Adipose tissue (tissue), 3 donors: ENCODE results near the gene SOCS1. TPM values are rescaled to one million over a fixed set of nuclear protein-coding genes. Genes with fewer than 3 reads are reported as not detected.
"Not testable (repeated sequence)": the region's sequence is repeated elsewhere in the genome, so short reads cannot be mapped to it uniquely, and the experiment has no call there.

ENCODE experiments used
- H3K27ac ChIP-seq: one replicate; pipeline ENCODE4 v1.5.1; 2013; ENCODE audit warnings: low read depth, low read length
- WGBS, 3 donors: extraction: QIAGEN DNeasy Blood & Tissue Kit; methylation state at CpG; one replicate each; pipeline ENCODE4 v1.1.7; 2013; 5-methylcytosine and 5-hydroxymethylcytosine counted together
- polyA plus RNA-seq, 3 donors: library from polyadenylated mRNA; stranded (reverse); fragments of 200-250 nt; gene quantifications; one replicate each; pipeline ENCODE4 v1.2.3, GENCODE V29; 2013
- donor health status: healthy with polysubstance abuse.
- donor health status: Bipolar disorder and iron deficiency.
- donor health status: healthy.

The SOCS1 gene, protein sequence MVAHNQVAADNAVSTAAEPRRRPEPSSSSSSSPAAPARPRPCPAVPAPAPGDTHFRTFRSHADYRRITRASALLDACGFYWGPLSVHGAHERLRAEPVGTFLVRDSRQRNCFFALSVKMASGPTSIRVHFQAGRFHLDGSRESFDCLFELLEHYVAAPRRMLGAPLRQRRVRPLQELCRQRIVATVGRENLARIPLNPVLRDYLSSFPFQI
- polyA plus RNA-seq: 10 to 100 TPM in 1 of 3 donors, 1 to 10 TPM in 2; 2.6 to 29.7 (median 9.8) TPM

DNA sequence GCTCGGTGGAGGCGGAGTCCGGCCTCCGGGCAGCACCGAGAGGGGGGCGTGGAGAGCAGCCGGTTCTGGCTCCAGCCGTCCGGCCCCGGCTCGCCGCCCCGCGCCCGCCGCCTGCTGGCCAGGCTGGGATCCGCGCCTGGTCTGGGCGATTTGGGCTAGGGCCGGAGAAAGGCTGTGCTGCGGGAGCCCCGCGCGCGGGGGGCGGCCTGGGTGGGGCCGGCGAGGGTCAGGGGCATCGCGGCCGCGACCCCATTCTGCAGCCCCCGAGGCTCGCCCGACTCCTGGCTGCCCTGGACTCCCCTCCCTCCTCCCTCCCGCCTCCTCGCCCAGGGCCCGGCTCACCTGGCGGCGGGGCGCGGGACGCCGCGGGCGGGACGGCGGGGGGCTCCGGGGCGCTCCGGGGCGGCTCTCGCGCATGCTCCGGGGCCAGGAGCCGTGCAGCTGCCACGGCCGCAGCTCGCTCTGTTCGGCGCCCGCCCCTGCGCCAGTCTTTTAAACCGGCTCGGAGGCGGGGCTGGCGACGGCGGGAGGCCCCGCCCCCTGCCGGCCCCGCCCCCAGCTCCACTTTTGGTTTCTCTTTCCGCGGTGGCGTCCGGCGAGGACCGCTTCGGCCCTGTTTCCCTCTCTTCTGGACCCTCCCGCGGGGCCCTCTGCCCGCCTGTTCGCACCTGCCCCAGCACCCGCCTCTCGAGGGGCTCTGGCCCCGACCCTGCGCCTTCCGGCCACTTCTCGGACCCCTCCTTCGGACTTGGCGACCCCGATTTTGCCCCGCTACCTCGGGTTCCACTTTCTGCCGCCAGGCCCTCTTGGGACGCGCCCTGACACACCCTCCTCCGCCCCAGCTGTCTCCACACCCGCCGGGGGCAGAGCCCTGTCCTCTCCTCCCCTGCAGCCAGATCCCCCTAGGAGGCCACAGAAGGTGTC, at the start of gene SOCS1:
SOCS1 (minus strand) TSS at position 468 of the 924 bp plus-strand sequence. CDS start 726 bp downstream, outside the sequence.
- 0 to 1% (median 0%) methylated on average over 46 to 95 of the region's 100 CpGs for WGBS, 3 donors
- H3K27ac ChIP-seq: no peak within 1 kb of the TSS

DNA sequence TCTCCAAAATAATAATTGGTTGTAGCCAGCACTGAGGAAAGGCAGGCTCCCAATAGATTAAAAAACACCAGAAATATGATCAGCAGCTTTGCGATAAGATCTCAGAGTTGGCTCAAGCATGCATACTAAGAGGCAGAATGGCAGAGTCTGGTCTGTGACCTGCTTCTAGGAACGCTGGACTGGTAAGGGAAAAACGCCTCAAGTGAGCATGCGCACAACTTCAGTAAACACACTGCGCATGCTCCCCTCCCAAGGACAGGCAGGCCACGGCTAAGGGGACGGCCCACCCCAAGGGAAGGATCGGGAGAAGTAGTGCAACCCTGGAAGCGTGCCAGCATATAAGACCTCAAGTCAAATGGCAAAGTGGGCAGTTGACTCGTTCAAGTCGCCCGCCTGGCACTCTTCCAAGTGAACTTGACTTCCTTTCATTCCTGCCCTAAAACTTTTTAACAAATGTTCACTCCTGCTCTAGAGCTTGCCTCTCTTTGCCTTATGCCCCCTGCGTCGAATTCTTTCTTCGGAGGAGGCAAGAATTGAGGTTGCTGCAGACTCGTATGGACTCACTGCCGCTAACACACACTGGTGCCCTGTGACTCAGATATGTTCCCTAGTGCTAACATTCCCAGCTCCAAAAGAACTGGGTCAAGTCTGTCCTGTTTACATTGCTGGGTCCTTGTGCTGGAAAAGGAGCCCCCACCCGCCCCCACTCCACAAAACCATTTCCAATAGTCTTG, 47.6 kb upstream of the SOCS1 start:
- no peak overlapping the region for H3K27ac ChIP-seq
- WGBS, 3 donors: 59 to 64% (median 59%) methylated on average over 18 of the region's 18 CpGs

DNA sequence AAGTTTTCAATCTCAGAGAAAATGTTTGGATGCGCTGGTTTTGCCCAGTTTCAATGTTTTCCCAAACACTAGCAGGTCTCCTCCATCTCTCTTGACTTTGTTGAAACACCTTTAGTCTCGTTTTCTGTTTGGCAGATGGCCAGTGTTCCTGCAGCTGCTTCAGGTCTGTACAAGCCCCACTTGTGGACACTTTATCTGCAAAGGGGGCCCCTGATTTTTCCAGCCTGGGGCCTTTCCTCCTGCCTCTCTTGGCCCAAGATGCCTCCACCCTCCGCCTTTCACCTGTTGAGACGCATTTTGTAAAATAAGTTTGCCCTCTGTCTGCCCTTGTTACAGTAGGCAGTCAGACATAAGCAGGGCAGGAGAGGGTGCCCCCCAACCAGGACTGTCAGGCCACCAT, 47.0 kb upstream of the SOCS1 start:
- H3K27ac ChIP-seq: no peak overlapping the region
- 44 to 78% (median 75%) methylated on average over 4 of the region's 4 CpGs for WGBS, 3 donors

DNA sequence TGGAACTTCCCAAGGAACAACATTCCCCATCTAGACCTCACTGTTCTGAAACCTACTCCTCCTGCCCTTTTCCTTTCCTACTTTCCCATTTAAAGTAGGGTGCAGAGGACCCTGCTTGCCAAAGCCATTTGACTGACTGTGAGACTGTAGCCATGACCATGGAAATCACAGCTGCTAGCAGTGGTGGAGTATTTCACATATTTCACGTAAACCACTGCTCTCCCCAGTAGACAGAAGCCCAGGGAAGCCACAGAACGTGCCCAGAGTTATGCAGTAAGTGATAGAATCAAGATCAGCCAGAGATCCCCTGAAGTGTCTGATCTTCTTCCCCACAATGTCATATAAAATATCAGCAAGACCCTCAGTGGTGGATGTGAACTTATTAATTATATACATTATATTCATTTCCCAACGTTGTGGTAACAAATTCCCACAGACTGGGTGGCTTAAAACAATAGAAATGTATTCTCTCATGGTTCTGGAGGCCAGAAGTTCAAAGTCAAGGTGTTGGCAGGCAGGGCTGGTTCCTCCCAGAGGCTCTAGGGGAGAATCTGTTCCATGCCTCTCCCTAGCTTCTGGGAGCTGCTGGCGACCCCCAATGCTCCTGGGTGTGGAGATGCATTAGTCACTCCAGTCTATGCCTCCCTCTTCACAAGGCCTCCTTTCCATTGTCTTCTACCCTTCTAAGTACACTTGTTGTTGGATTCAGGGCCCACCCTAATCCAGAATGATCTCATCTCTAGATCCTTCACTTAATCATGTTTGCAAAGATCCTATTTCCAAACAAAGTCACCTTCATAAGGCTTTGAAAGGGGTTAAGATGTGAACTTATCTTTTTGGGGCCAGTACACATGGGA, 45.9 kb upstream of the SOCS1 start:
- no peak overlapping the region for H3K27ac ChIP-seq
- WGBS, 3 donors: 68 to 76% (median 76%) methylated on average over 4 of the region's 4 CpGs

DNA sequence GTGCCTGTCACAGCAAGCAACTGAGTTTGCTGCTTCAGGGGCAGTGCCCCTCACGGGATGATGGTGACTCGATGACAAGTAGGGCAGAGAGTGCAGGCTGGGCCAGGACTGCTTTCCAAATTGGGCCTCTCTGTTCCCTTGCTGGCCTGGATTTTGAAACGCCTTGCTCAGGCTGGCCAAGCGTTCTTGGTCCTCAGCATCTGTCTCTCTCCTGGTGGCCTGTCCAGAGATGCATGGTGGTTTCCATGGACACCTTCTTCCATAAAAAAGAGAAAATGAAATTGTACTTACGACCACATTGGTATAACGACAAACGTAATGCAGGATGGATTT, 44.5 kb upstream of the SOCS1 start:
- 84 to 96% (median 92%) methylated on average over 7 of the region's 7 CpGs for WGBS, 3 donors
- H3K27ac ChIP-seq: no peak overlapping the region

DNA sequence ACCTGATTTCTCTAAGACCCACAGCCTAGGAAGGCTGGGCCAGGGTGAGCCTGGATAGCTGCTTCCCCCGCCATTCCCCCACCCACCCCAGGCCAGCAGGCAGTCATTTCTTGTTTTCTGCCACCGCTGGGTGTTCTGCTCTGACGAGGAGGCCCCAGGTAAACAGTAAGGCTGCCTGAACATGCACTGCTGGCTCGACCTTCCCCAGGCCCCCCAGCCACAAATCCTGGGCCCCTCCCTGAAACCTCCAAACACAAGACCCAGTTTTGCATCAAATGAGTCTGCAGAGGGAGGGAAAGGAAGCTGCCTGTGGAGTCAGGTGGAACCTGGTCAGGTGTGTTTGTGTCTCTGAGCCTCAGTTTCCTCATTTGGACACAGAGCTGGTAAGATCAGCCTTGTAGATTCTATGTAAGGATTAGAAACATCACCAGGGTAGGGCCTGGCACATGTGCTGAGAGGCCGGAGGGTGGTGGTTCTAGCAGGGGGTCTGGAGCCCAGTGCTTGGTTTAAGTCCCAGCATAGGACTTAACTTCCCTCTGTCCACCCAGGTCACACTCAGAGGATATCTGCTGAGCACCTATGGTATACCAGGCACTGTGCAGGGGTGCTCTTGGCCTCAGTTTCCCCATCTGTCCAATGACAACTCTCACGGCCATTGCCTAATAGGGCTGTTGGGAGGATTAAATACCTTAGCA, 44.0 kb upstream of the SOCS1 start:
- 79 to 85% (median 85%) methylated on average over 6 of the region's 6 CpGs for WGBS, 3 donors
- no peak overlapping the region for H3K27ac ChIP-seq

DNA sequence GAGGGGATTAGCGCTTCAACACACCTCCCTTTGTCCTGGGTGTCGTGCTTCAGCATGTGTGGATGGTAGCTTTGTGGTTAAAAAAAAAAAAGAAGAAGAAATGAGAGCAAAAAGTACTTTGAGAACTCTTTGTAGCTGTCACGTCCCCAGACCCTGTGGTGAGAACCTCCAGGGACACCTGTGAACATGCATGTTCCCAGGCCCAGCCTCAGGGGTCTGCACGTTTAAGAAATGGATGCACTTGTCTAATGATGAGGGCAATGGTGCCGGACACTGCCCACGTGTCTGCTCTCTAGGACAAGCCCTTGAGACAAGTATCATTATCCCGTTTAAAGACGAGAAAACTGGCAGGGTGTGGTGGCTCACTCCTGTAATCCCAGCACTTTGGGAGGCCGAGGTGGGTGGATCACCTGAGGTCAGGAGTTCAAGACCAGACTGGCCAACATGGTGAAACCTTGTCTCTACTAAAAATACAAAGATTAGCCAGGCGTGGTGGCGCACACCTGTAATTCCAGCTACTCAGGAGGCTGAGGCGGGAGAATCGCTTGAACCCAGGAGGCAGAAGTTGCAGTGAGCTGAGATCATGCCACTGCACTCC, 43.0 kb upstream of the SOCS1 start:
- not testable (repeated sequence) for H3K27ac ChIP-seq
- 80 to 90% (median 84%) methylated on average over 13 of the region's 13 CpGs for WGBS, 3 donors

DNA sequence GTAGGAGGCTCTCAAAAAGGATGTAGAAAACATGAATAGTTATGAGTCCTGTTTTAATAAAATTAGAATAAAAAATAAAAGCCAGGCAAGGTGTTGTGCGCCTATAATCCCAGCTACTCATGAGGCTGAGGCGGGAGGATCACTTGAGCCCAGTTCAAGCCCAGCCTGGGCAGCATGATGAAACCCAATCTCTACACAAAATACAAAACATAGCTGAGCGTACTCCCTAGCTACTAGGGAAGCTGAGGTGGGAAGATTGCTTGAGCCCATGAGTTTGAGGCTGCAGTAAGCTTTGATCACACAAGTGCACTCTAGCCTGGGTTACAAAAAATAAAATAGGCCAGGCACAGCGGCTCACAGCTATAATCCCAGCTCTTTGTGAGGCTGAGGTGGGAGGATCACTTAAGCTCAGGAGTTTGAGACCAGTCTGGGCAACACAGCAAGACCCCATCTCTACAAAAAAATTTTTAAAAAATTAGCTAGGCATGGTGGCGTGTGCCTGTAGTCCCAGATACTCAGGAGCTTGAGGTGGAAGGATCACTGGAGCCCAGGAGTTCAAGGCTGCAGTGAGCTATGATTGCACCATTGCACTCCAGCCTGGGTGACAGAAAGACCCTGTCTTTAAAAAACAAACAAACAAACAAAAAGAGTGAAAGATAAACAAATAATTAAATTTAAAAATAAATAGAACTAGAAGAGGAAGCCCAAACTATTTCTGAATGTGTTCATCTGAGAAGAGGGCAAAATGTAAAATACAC, 42.3 kb upstream of the SOCS1 start:
- no peak overlapping the region for H3K27ac ChIP-seq
- WGBS, 3 donors: 83 to 94% (median 93%) methylated on average over 5 of the region's 5 CpGs

DNA sequence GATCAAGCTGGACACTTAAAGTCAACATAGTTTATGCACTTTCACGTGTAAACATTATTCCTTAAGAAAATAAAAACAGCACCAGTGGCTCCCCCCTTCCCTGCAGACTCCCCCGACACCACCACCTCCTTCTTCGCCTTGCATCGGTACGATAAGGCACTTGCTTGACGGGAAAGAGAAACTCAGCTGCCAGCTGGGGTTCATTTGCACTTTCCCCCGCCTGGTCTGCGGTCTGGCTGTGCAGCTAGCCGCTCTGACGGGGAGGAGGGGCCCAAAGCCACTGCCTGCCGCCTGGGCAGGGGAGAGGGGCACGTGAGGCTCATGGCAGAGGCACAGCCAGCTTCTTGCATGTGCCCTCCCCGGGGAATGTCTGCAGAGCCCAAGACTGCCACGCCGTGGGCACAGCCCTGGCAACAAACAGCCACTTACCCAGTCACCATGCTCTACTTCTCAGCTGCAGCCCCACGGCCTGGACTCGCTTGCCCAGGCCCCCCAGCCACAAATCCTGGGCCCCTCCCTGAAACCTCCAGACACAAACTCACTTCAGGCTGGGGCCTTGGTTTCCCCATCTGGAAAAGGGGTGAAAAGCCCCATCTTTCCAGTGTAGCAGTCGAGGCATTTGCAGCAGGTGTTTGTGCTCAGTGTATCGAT, 41.6 kb upstream of the SOCS1 start:
- no peak overlapping the region for H3K27ac ChIP-seq
- 16 to 19% (median 17%) methylated on average over 17 to 19 of the region's 19 CpGs for WGBS, 3 donors

DNA sequence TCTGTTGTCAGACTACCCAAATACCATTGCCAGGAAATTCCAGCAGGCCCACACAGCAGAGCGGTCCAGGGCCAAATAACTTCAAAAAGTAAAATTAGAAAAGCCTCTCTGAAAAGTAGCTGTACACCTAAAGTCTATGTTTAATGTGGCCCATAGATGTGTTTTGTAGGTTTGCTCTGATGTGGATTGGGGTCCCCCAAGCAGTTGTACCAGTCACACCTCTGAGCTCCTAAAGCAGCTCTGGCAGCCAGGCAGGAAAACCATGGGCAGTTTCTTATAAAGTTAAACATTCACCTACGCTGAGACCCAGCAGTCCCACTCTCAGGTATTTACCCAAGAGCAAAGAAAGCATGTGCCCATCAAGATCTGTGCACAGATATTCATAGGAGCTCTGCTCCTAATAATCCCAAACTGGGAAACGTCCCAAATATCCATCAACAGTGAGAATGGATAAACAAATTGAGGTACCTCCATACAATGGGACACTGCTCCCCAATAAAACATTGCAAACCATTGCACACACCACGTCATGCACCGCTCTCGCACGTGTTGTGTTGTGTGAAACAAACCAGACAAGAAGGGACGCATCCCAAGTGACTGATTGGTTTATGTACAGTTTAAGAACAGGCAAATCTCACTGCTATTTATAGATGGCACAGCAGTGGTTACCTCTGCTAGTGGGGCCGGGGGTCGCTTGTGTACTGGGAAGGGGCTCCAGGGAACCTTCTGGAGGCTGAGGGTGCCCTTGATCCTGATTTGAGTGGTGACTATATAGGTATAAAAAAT, 40.9 kb upstream of the SOCS1 start:
- no peak overlapping the region for H3K27ac ChIP-seq
- WGBS, 3 donors: 21 to 60% (median 58%) methylated on average over 10 of the region's 10 CpGs

DNA sequence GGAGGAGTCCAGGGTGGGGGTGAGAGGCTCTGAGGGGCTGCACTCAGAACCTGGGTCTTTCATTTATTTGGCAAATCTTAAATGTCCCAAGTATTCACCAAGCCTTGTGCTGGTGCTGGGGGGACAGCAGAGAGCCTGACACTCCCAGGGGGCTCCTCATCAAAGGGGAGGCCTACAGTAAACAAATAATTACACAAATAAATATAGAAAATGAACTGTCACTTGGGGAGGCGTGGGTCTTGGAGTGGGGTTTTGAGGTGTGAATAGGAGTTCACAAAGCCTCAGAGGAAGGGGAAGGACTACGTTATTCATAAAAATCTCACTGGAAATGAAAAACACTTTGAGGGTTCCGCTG, 40.3 kb upstream of the SOCS1 start:
- 80 to 85% (median 83%) methylated on average over 3 of the region's 3 CpGs for WGBS, 3 donors
- H3K27ac ChIP-seq: no peak overlapping the region

DNA sequence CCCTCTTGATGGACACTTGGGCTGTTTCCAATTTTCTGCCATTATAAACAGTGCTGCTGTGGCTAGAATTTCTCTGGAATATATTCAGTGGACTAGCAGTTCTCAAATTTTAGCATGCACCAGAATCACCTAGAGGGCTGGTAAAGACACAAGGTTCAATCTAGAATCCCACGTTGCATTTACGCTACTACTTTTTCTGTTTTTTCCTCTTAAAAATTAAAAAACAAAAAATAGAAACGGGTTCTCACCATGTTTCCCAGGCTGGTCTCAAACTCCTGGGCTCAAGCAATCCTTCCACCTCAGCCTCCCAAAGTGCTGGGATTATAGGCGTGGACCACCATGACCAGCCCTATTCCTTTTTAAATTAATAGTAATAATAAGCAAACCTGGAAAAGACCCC, 39.7 kb upstream of the SOCS1 start:
- 94 to 96% (median 95%) methylated on average over 4 of the region's 4 CpGs for WGBS, 3 donors
- H3K27ac ChIP-seq: no peak overlapping the region

DNA sequence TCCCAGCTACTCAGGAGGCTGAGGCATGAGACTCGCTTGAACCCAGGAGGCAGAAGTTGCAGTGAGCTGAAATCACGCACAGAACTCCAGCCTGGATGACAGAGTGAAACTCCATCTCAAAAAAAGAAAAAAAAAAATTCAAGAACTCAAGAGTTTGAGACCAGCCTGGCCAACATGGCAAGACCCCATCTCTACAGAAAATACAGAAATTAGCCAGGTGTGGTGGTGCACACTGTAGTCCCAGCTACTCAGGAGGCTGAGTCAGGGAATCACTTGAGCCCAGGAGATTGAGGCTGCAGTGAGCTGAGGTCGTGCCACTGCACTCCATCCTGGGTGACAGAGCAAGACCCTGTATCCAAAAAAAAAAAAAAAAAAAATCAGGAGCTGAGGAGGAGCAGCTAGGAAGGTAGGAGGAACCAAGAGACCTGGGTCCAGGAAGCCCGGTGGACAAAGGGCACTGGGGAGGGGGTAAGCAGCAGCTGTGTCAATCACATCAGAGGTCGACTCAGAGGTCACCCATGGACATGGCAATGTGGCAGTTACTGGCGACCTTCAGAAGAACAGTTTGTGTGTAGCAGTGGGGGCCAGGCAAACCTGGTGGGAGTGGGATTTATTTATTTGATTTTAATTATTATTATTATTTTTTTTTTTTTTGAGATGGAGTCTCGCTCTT, 36.2 kb upstream of the SOCS1 start:
- H3K27ac ChIP-seq: no peak overlapping the region
- 87 to 95% (median 90%) methylated on average over 7 of the region's 7 CpGs for WGBS, 3 donors

DNA sequence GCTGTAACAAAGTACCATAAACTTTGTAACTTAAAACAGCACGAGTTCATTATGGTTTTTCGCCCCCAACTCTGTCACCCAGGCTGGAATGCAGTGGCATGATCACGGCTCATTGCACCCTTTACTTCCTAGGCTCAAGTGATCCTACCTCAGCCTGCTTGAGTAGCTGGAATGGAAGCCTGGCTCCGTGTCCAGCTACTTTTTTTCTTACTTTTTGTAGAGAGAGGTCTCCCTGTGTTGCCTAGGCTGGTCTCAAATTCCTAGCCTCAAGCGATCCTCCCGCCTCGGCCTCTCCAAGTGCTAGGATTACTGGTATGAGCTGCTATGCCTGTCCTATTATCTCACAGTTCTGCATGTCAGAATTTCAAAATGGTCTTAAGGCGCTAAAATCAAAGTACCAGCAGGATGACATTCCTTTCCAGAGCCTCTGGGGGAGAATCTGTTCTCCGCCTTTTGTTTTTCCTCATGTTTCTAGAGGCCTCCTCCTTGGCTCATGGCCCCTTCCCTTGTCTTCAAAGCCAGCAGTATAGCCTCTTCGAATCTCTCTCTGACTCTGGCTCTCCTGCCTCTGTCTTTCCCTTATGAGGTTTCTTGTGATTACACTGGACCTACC, 35.2 kb upstream of the SOCS1 start:
- WGBS, 3 donors: 77 to 80% (median 79%) methylated on average over 10 of the region's 10 CpGs
- H3K27ac ChIP-seq: no peak overlapping the region
